ENCODE results near the gene FCRL4.

The FCRL4 gene

GRCh38 chr1:157622471-157622870 lies 24.6 kb upstream of the FCRL4 start:
- ChIA-PET POLR2A (interaction anchor here (0.9 kb wide), 1 partner anchor 24 kb away, joined by 3 read pairs; no protein-coding TSS in a partner anchor), CTCF (interaction anchor here (1.1 to 1.9 kb wide), 2 partner anchors 42 to 46 kb away, joined by 3 to 8 read pairs; no protein-coding TSS in a partner anchor)
- no peak overlapping the region for H3K27ac ChIP-seq (ENCODE audit: insufficient read depth in 1 of 2, low read depth in 1 of 2, low read length in 2 of 2, poor library complexity in 1 of 2, severe bottlenecking in 2 of 2)
- H3K9me3 ChIP-seq (ENCODE audit: control extremely low read depth in 1 of 5, control insufficient read depth in 4 of 5, insufficient read depth in 2 of 5, low read depth in 1 of 5, low read length in 4 of 5) = no peaks in the 10 kb centered on the region
- no peak overlapping the region for H3K4me3 ChIP-seq (ENCODE audit: control insufficient read depth in 1 of 7, extremely low read depth in 1 of 7, insufficient read depth in 4 of 7, low read depth in 2 of 7, low read length in 6 of 7)
- no peaks in the 10 kb centered on the region for H3K4me1 ChIP-seq (ENCODE audit: control extremely low read depth in 1 of 4, control insufficient read depth in 4 of 4, insufficient read depth in 4 of 4, low read length in 3 of 4)
- no peaks in the 10 kb centered on the region for H3K36me3 ChIP-seq (ENCODE audit: control insufficient read depth in 4 of 4, insufficient read depth in 4 of 4, low read length in 3 of 4)
- peaks cover 0 to 18% (median 11%) of the 10 kb centered on the region in 5 experiments for H3K27me3 ChIP-seq (replicated peaks in 2 of 5; ENCODE audit: control insufficient read depth in 4 of 5, insufficient read depth in 5 of 5, low read length in 4 of 5)
- 100% methylated on average over 1 of the region's 5 CpGs for WGBS (ENCODE audit: insufficient coverage)
- DNase-seq = no peak

- no peak for DNase-seq
- no peak overlapping the region for H3K4me3 ChIP-seq (ENCODE audit: control insufficient read depth in 1 of 7, extremely low read depth in 1 of 7, insufficient read depth in 4 of 7, low read depth in 2 of 7, low read length in 6 of 7)
- H3K4me1 ChIP-seq (ENCODE audit: control extremely low read depth in 1 of 4, control insufficient read depth in 4 of 4, insufficient read depth in 4 of 4, low read length in 3 of 4) = no peaks in the 10 kb centered on the region
- no peaks in the 10 kb centered on the region for H3K36me3 ChIP-seq (ENCODE audit: control insufficient read depth in 4 of 4, insufficient read depth in 4 of 4, low read length in 3 of 4)
- H3K27me3 ChIP-seq (replicated peaks in 2 of 5; ENCODE audit: control insufficient read depth in 4 of 5, insufficient read depth in 5 of 5, low read length in 4 of 5) = peaks cover 0 to 13% (median 7%) of the 10 kb centered on the region in 5 experiments
- H3K9me3 ChIP-seq (ENCODE audit: control extremely low read depth in 1 of 5, control insufficient read depth in 4 of 5, insufficient read depth in 2 of 5, low read depth in 1 of 5, low read length in 4 of 5) = no peaks in the 10 kb centered on the region
- H3K27ac ChIP-seq (ENCODE audit: insufficient read depth in 1 of 2, low read depth in 1 of 2, low read length in 2 of 2, poor library complexity in 1 of 2, severe bottlenecking in 2 of 2) = no peak overlapping the region
- ChIA-PET POLR2A (no interaction called here), CTCF (interaction anchor here (0.6 kb wide), 1 partner anchor 467 kb away, joined by 3 read pairs; no protein-coding TSS in a partner anchor)
- 100% methylated on average over 2 of the region's 3 CpGs for WGBS (ENCODE audit: insufficient coverage)
Observed at GRCh38 chr1:157618190-157618589, 20.3 kb upstream of the FCRL4 start.

GRCh38 chr1:157600236-157600635 lies 2.4 kb upstream of the FCRL4 start:
- ChIA-PET POLR2A (no interaction called here), CTCF (no interaction called here)
- Histone ChIP-seq H3K9me3 (ENCODE audit: control extremely low read depth in 1 of 5, control insufficient read depth in 4 of 5, insufficient read depth in 2 of 5, low read depth in 1 of 5, low read length in 4 of 5) (no peaks in the 10 kb centered on the region), H3K36me3 (ENCODE audit: control insufficient read depth in 4 of 4, insufficient read depth in 4 of 4, low read length in 3 of 4) (no peaks in the 10 kb centered on the region), H3K27me3 (replicated peaks in 2 of 5; ENCODE audit: control insufficient read depth in 4 of 5, insufficient read depth in 5 of 5, low read length in 4 of 5) (peaks cover 4 to 62% (median 35%) of the 10 kb centered on the region in 5 experiments), H3K27ac (ENCODE audit: insufficient read depth in 1 of 2, low read depth in 1 of 2, low read length in 2 of 2, poor library complexity in 1 of 2, severe bottlenecking in 2 of 2) (no peak overlapping the region), H3K4me3 (ENCODE audit: control insufficient read depth in 1 of 7, extremely low read depth in 1 of 7, insufficient read depth in 4 of 7, low read depth in 2 of 7, low read length in 6 of 7) (no peak overlapping the region), H3K4me1 (ENCODE audit: control extremely low read depth in 1 of 4, control insufficient read depth in 4 of 4, insufficient read depth in 4 of 4, low read length in 3 of 4) (peaks cover 8 to 11% (median 9%) of the 10 kb centered on the region in 4 experiments)
- no CpG with 5 or more reads among the region's 1 CpG for WGBS (ENCODE audit: insufficient coverage)
- DNase-seq = peak; percentile 25 to 77 (median 63)

- Histone ChIP-seq H3K27ac (ENCODE audit: insufficient read depth in 1 of 2, low read depth in 1 of 2, low read length in 2 of 2, poor library complexity in 1 of 2, severe bottlenecking in 2 of 2) (no peak overlapping the region), H3K9me3 (ENCODE audit: control extremely low read depth in 1 of 5, control insufficient read depth in 4 of 5, insufficient read depth in 2 of 5, low read depth in 1 of 5, low read length in 4 of 5) (peaks cover 0 to 5% (median 4%) of the 10 kb centered on the region in 5 experiments), H3K4me1 (ENCODE audit: control extremely low read depth in 1 of 4, control insufficient read depth in 4 of 4, insufficient read depth in 4 of 4, low read length in 3 of 4) (peaks cover 9 to 17% (median 12%) of the 10 kb centered on the region in 4 experiments), H3K4me3 (ENCODE audit: control insufficient read depth in 1 of 7, extremely low read depth in 1 of 7, insufficient read depth in 4 of 7, low read depth in 2 of 7, low read length in 6 of 7) (no peak overlapping the region), H3K27me3 (replicated peaks in 2 of 5; ENCODE audit: control insufficient read depth in 4 of 5, insufficient read depth in 5 of 5, low read length in 4 of 5) (peaks cover 2 to 63% (median 30%) of the 10 kb centered on the region in 5 experiments), H3K36me3 (ENCODE audit: control insufficient read depth in 4 of 4, insufficient read depth in 4 of 4, low read length in 3 of 4) (no peaks in the 10 kb centered on the region)
- no peak for DNase-seq
- WGBS (ENCODE audit: insufficient coverage) = 94% methylated on average over 4 of the region's 6 CpGs
- POLR2A ChIA-PET = no interaction called here
- CTCF ChIA-PET = interaction anchor here (1.1 to 1.3 kb wide), 2 partner anchors 21 to 45 kb away, joined by 3 read pairs; no protein-coding TSS in a partner anchor
Observed at GRCh38 chr1:157596384-157596783, 1.5 kb downstream of the FCRL4 start.

GRCh38 chr1:157595356-157595755 lies 2.5 kb downstream of the FCRL4 start:
- CTCF ChIA-PET = interaction anchor here (1.1 to 3.2 kb wide), 4 partner anchors 11 to 46 kb away, joined by 3 to 8 read pairs (median 3); no protein-coding TSS in a partner anchor
- peaks cover 0 to 66% (median 27%) of the 10 kb centered on the region in 5 experiments for H3K27me3 ChIP-seq (replicated peaks in 2 of 5; ENCODE audit: control insufficient read depth in 4 of 5, insufficient read depth in 5 of 5, low read length in 4 of 5)
- H3K4me1 ChIP-seq (ENCODE audit: control extremely low read depth in 1 of 4, control insufficient read depth in 4 of 4, insufficient read depth in 4 of 4, low read length in 3 of 4) = peaks cover 9 to 17% (median 12%) of the 10 kb centered on the region in 4 experiments
- H3K4me3 ChIP-seq (ENCODE audit: control insufficient read depth in 1 of 7, extremely low read depth in 1 of 7, insufficient read depth in 4 of 7, low read depth in 2 of 7, low read length in 6 of 7) = no peak overlapping the region
- WGBS (ENCODE audit: insufficient coverage) = 0% methylated on average over 2 of the region's 2 CpGs
- peak; percentile 45 to 88 (median 87) for DNase-seq
- peaks cover 0 to 5% (median 4%) of the 10 kb centered on the region in 5 experiments for H3K9me3 ChIP-seq (ENCODE audit: control extremely low read depth in 1 of 5, control insufficient read depth in 4 of 5, insufficient read depth in 2 of 5, low read depth in 1 of 5, low read length in 4 of 5)
- POLR2A ChIA-PET = no interaction called here
- H3K36me3 ChIP-seq (ENCODE audit: control insufficient read depth in 4 of 4, insufficient read depth in 4 of 4, low read length in 3 of 4) = no peaks in the 10 kb centered on the region
- H3K27ac ChIP-seq (ENCODE audit: insufficient read depth in 1 of 2, low read depth in 1 of 2, low read length in 2 of 2, poor library complexity in 1 of 2, severe bottlenecking in 2 of 2) = no peak overlapping the region

- Histone ChIP-seq H3K9me3 (ENCODE audit: control extremely low read depth in 1 of 5, control insufficient read depth in 4 of 5, insufficient read depth in 2 of 5, low read depth in 1 of 5, low read length in 4 of 5) (peaks cover 0 to 7% (median 3%) of the 10 kb centered on the region in 5 experiments), H3K4me3 (ENCODE audit: control insufficient read depth in 1 of 7, extremely low read depth in 1 of 7, insufficient read depth in 4 of 7, low read depth in 2 of 7, low read length in 6 of 7) (no peak overlapping the region), H3K27ac (ENCODE audit: insufficient read depth in 1 of 2, low read depth in 1 of 2, low read length in 2 of 2, poor library complexity in 1 of 2, severe bottlenecking in 2 of 2) (no peak overlapping the region), H3K36me3 (ENCODE audit: control insufficient read depth in 4 of 4, insufficient read depth in 4 of 4, low read length in 3 of 4) (no peaks in the 10 kb centered on the region), H3K27me3 (replicated peaks in 2 of 5; ENCODE audit: control insufficient read depth in 4 of 5, insufficient read depth in 5 of 5, low read length in 4 of 5) (peaks cover 0 to 65% (median 25%) of the 10 kb centered on the region in 5 experiments), H3K4me1 (ENCODE audit: control extremely low read depth in 1 of 4, control insufficient read depth in 4 of 4, insufficient read depth in 4 of 4, low read length in 3 of 4) (peaks cover 0 to 11% (median 6%) of the 10 kb centered on the region in 4 experiments)
- 74% methylated on average over 4 of the region's 4 CpGs for WGBS (ENCODE audit: insufficient coverage)
- peak; percentile 16 to 74 (median 63) for DNase-seq
- ChIA-PET CTCF (interaction anchor here (0.8 kb wide), 1 partner anchor 9 kb away, joined by 3 read pairs; no protein-coding TSS in a partner anchor), POLR2A (no interaction called here)
Observed at GRCh38 chr1:157585984-157586383, 11.9 kb downstream of the FCRL4 start.

- Histone ChIP-seq H3K9me3 (ENCODE audit: control extremely low read depth in 1 of 5, control insufficient read depth in 4 of 5, insufficient read depth in 2 of 5, low read depth in 1 of 5, low read length in 4 of 5) (peaks cover 0 to 7% (median 3%) of the 10 kb centered on the region in 5 experiments), H3K27ac (ENCODE audit: insufficient read depth in 1 of 2, low read depth in 1 of 2, low read length in 2 of 2, poor library complexity in 1 of 2, severe bottlenecking in 2 of 2) (no peak overlapping the region), H3K4me1 (ENCODE audit: control extremely low read depth in 1 of 4, control insufficient read depth in 4 of 4, insufficient read depth in 4 of 4, low read length in 3 of 4) (peaks cover 0 to 11% (median 6%) of the 10 kb centered on the region in 4 experiments), H3K27me3 (replicated peaks in 2 of 5; ENCODE audit: control insufficient read depth in 4 of 5, insufficient read depth in 5 of 5, low read length in 4 of 5) (peaks cover 0 to 54% (median 25%) of the 10 kb centered on the region in 5 experiments), H3K36me3 (ENCODE audit: control insufficient read depth in 4 of 4, insufficient read depth in 4 of 4, low read length in 3 of 4) (no peaks in the 10 kb centered on the region), H3K4me3 (ENCODE audit: control insufficient read depth in 1 of 7, extremely low read depth in 1 of 7, insufficient read depth in 4 of 7, low read depth in 2 of 7, low read length in 6 of 7) (no peak overlapping the region)
- CTCF ChIA-PET = interaction anchor here (0.6 to 2.2 kb wide), 7 partner anchors 9 to 1410 kb away, joined by 3 to 6 read pairs (median 3); no protein-coding TSS in a partner anchor
- DNase-seq = no peak
- POLR2A ChIA-PET = no interaction called here
- 90% methylated on average over 3 of the region's 3 CpGs for WGBS (ENCODE audit: insufficient coverage)
Observed at GRCh38 chr1:157584503-157584902, 13.4 kb downstream of the FCRL4 start.

Measured in common myeloid progenitor, CD34-positive (primary cell).